A549 (cell line): ENCODE measurements around the gene CBX5.

Experiments used
- CEBPB ChIP-seq, 2 experiments: fragments of >200 bp in 1 of 2; sonication (Bioruptor Twin) in 1 of 2; formaldehyde crosslinking in 1 of 2; IDR thresholded peaks; 2 replicates each; pipeline ENCODE4 v1.6.1; 2012 to 2016
- CTCF ChIP-seq: fragments of >200 bp; sonication (Bioruptor Twin); formaldehyde crosslinking; IDR thresholded peaks from 3 replicates; pipeline ENCODE4 v1.5.1; 2016
- JUNB ChIP-seq: fragments of >200 bp; sonication (Bioruptor Twin); formaldehyde crosslinking; IDR thresholded peaks from 2 replicates; pipeline ENCODE4 v1.6.1; 2016
- MAZ ChIP-seq: fragments of 150-350 bp; IDR thresholded peaks from 2 replicates; pipeline ENCODE4 v1.6.1; 2014; ENCODE audit warnings: antibody characterized with exemption, low read depth, low read length, borderline replicate concordance
- NR3C1 ChIP-seq: fragments of >200 bp; sonication (Bioruptor Twin); formaldehyde crosslinking; IDR thresholded peaks from 3 replicates; pipeline ENCODE4 v1.6.1; 2017
- POLR2A ChIP-seq: IDR thresholded peaks from 2 replicates; pipeline ENCODE4 v1.6.1; 2012; ENCODE audit warnings: mild to moderate bottlenecking, low read length

GRCh38 chr12:54193434-54193833 lies 86.5 kb downstream of the CBX5 start:
- TF ChIP-seq NR3C1 (no peak), CTCF (no peak), POLR2A (no peak), MAZ (no peak), CEBPB (IDR thresholded peaks at IDR 0.05) (no peak), JUNB (no peak)
